Measurements from ENCODE around the gene YARS1. TPM values are rescaled to one million over a fixed set of nuclear protein-coding genes. Genes with fewer than 3 reads are reported as not detected.

Gene YARS1
- total RNA-seq, 4 donors from 2014 or later: 36.6 to 67.7 (median 42.4) TPM

DNA sequence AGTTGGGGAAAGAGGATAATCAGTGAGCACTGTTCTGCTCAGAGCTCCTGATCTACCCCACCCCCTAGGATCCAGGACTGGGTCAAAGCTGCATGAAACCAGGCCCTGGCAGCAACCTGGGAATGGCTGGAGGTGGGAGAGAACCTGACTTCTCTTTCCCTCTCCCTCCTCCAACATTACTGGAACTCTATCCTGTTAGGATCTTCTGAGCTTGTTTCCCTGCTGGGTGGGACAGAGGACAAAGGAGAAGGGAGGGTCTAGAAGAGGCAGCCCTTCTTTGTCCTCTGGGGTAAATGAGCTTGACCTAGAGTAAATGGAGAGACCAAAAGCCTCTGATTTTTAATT, 42.7 kb downstream of the YARS1 start:
- TF ChIP-seq, protein P1, sequence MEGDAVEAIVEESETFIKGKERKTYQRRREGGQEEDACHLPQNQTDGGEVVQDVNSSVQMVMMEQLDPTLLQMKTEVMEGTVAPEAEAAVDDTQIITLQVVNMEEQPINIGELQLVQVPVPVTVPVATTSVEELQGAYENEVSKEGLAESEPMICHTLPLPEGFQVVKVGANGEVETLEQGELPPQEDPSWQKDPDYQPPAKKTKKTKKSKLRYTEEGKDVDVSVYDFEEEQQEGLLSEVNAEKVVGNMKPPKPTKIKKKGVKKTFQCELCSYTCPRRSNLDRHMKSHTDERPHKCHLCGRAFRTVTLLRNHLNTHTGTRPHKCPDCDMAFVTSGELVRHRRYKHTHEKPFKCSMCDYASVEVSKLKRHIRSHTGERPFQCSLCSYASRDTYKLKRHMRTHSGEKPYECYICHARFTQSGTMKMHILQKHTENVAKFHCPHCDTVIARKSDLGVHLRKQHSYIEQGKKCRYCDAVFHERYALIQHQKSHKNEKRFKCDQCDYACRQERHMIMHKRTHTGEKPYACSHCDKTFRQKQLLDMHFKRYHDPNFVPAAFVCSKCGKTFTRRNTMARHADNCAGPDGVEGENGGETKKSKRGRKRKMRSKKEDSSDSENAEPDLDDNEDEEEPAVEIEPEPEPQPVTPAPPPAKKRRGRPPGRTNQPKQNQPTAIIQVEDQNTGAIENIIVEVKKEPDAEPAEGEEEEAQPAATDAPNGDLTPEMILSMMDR (IDR thresholded peaks at IDR 0.05; ENCODE audit: low read depth): no peak

DNA sequence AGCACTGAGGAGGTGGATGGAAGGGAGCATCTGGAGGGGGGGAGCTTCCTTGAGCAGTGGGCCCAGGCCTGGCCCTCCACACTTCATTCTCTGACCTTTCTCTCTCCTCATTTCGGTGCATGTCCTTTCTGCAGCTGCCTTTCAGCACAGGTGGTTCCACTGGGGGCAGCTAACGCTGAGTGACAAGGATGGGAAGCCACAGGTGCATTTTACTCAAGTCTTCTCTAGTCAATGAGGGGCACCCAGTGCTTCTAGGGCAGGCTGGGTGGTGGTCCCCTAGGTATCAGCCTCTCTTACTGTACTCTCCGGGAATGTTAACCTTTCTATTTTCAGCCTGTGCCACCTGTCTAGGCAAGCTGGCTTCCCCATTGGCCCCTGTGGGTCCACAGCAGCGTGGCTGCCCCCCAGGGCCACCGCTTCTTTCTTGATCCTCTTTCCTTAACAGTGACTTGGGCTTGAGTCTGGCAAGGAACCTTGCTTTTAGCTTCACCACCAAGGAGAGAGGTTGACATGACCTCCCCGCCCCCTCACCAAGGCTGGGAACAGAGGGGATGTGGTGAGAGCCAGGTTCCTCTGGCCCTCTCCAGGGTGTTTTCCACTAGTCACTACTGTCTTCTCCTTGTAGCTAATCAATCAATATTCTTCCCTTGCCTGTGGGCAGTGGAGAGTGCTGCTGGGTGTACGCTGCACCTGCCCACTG, 43.2 kb downstream of the YARS1 start:
- TF ChIP-seq, protein P1 (IDR thresholded peaks at IDR 0.05; ENCODE audit: low read depth): no peak

DNA sequence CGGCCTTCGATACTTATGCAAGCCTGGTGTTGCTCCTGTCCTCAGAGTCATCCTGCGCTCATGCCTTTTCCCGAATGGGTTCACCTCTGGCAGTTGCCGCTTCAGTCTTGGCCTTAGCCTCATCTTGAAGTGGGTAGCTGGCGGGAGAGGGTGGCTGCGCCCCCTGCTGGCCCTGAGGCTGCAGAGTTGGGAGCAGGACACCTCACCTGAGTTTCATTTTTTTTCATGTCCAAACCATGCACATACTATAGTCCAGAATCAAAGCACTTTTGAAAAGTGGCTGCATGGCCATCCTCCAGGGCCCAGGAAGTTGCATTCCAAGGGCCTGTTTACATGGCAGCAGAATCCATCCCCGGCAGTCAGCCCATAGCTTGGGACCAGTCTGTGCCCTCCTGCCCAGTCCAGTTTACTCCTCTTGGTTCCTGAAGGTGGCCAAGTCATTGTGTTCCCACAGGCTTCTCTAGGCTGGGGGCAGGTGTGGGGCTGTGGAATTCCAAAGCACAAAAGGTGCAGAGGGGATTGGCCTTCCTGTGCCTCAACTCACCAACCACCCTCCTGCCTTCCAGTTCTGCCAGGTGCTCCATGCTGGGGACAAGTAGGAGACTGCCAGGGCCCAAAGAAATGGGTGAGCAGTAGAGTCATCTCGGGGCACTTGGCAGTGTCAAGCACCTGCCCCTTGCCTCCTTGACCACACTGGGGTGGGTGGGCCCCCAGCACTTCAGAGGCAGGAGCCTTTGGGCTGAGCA, 44.0 kb downstream of the YARS1 start:
- TF ChIP-seq, protein P1 (IDR thresholded peaks at IDR 0.05; ENCODE audit: low read depth): no peak

DNA sequence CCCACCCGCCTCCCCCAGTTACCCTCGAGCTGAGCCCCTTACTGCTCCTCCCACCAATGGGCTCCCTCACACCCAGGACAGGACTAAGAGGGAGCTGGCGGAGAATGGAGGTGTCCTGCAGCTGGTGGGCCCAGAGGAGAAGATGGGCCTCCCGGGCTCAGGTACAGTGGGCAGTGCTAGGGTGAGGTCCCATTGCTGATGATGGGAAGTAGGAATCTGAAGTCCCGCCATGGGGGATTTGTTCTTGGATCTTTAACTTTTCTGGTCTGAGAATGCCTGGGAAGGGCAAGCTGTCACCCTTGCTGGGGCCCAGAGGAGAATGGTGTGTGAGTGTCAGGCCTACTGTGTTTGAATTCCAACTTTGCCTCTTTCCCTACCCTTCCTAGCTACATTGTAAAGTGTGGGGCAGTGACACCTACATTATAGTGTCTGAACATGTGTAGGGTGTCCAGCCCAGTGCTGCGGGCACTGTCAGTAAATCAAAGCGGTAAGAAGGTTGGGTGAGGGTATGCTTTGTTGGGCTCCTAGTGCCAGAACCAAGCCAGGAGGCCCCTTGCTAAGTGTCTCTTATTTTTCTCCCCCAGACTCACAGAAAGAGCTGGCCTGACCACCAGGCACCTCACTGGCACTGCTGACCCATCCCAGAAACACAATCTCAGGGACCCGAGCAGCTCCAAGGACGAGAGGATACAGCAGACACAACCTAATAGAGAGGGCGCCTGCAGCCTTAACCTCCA, 44.7 kb downstream of the YARS1 start:
- TF ChIP-seq, protein P1 (IDR thresholded peaks at IDR 0.05; ENCODE audit: low read depth): no peak

DNA sequence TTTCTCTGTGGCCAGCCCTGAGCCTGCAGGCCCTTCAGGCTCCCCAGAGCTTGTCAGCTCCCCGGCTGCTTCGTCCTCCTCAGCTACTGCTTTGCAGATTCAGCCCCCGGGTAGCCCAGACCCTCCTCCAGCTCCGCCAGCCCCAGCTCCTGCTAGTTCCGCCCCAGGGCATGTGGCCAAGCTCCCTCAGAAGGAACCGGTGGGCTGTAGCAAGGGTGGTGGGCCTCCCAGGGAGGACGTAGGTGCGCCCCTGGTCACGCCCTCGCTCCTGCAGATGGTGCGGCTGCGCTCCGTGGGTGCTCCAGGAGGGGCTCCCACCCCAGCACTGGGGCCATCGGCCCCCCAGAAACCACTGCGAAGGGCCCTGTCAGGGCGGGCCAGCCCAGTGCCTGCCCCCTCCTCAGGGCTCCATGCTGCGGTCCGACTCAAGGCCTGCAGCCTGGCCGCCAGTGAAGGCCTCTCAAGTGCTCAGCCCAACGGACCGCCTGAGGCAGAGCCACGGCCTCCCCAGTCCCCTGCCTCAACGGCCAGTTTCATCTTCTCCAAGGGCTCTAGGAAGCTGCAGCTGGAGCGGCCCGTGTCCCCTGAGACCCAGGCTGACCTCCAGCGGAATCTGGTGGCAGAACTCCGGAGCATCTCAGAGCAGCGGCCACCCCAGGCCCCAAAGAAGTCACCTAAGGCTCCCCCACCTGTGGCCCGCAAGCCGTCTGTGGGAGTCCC, 45.4 kb downstream of the YARS1 start:
- TF ChIP-seq, protein P1 (IDR thresholded peaks at IDR 0.05; ENCODE audit: low read depth): no peak

DNA sequence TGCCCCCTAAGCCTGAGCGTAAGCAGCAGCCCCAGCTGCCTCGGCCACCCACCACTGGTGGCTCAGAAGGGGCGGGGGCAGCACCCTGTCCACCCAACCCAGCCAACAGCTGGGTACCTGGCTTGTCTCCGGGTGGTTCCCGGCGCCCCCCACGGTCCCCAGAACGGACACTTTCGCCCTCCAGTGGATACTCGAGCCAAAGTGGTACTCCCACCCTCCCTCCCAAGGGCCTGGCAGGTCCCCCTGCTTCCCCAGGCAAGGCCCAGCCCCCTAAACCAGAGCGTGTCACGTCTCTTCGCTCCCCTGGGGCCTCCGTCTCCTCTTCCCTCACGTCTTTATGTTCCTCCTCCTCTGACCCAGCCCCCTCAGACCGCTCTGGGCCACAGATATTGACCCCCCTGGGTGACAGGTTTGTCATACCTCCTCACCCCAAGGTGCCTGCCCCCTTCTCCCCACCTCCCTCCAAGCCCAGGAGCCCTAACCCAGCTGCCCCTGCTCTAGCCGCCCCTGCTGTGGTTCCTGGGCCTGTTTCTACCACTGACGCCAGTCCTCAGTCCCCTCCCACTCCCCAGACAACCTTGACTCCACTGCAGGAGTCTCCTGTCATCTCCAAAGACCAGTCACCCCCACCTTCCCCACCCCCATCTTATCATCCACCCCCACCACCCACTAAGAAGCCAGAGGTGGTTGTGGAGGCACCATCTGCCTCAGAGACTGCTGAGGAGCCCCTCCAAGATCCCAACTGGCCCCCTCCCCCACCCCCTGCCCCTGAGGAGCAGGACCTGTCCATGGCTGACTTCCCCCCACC, 46.2 kb downstream of the YARS1 start:
- TF ChIP-seq, protein P1 (IDR thresholded peaks at IDR 0.05; ENCODE audit: low read depth): no peak

Measured in subcutaneous adipose tissue (tissue), 4 donors.